ENCODE data around the gene DLG3.
A peak's percentile ranks its signal among the peaks of the same experiment; 100 is the strongest.

Gene DLG3

DNA sequence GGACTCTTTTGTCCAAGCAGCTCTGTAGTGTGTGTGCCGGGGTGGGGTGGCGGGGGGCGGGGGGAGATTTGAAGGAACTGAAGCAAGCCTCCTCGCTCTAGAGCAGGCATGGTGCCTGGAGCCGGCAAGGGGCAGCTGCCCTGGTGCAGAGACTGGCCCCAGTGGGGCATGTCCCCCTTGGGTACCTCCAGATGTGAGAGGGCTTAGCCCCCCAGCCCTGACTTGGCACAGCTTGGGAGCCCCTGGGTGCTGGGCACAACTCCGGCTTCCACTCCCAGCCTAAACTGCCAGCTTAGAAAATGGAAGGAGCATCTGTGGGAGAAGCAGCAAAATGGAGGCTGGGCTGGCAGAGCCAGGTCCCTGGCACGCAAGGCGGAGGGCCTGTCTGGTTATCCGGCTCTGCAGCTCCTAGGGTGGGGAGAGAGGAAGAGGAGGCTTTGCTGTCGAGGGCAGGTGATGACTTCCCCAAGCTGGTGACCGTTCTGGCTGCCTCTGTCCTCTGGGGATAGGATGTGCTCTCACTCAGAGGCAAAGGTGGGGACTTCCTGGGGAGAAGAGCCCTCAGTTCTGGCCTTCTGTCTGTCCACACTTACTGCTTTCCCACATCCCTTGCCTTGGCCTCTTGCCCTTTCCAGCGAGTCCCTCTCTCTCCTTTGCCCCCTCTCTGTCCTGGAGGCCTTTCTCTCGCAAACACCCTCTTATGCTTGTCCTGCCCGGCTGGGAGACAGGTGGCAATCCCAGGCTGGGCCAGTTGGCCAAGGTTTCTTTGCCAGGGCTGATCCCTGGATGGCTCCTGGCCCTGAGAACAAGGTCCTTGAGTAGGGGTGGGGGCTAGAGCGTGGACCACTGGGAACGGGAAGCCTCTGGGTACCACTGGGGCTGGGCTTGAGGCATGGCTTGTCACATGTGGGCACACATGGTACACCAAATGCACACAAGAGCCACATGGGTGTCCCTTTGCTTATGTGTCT is 2.0 kb downstream of the DLG3 start:
- no peak overlapping the region for H3K4me3 ChIP-seq (ENCODE audit: low read depth, low read length)
- no peak for TF ChIP-seq CTCF (conservative IDR thresholded peaks at IDR 0.05; ENCODE audit: low read depth, low read length)
- no peak for DNase-seq (ENCODE audit: low read depth)

DNA sequence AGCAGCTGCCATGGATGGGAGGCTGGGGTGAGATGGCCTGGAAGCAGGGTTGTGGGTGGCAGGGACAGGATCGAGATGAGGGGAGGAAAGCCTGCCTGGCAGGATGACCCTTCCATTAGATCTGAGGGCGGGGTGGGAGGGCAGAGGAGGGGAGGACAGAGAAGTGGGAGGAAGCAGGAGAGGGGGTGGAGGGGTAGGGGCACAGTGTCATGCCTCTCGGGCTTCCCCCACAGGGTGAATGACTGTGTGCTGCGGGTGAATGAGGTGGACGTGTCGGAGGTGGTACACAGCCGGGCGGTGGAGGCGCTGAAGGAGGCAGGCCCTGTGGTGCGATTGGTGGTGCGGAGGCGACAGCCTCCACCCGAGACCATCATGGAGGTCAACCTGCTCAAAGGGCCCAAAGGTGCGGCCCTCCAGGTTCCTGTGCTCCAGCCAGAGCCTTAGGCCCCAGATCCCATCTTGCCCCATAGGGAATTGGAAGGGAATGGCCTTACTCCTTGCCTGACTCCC is 4.9 kb downstream of the DLG3 start:
- H3K4me3 ChIP-seq (ENCODE audit: low read depth, low read length): no peak overlapping the region
- DNase-seq (ENCODE audit: low read depth): no peak
- TF ChIP-seq CTCF (conservative IDR thresholded peaks at IDR 0.05; ENCODE audit: low read depth, low read length): no peak

DNA sequence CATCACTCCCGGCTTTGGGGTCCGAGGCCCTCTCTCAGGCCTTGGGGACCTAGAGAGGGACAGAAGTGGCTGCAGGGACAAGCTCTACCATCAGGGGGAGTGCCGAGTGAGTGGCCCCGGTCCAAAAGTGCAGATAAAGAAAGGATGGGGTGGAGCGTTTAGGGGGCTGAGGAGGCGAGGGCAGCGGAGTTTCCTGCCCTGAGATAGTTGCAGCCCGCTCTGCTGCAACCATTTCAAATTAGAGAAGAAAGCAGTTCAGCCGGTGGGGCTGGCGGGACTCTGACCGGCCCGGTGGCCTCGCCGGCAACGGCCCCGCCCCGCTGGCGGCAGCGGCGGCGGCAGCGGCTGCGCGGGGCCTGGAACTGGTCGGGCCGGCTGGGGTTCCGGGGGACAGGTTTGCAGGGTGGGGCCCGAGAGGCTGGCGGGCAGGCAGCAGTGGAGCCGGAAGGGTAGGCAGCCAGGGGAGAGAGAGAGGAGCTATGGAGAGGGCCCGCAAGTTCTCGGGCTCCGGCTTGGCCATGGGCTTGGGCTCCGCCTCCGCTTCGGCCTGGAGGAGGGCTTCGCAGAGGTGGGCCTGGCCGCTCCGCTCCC is 7.6 kb downstream of the DLG3 start:
- peak; percentile 30 for DNase-seq (ENCODE audit: low read depth)
- H3K4me3 ChIP-seq (ENCODE audit: low read depth, low read length): peak overlapping the region; percentile 62
- peak; percentile 74 for TF ChIP-seq CTCF (conservative IDR thresholded peaks at IDR 0.05; ENCODE audit: low read depth, low read length)

DNA sequence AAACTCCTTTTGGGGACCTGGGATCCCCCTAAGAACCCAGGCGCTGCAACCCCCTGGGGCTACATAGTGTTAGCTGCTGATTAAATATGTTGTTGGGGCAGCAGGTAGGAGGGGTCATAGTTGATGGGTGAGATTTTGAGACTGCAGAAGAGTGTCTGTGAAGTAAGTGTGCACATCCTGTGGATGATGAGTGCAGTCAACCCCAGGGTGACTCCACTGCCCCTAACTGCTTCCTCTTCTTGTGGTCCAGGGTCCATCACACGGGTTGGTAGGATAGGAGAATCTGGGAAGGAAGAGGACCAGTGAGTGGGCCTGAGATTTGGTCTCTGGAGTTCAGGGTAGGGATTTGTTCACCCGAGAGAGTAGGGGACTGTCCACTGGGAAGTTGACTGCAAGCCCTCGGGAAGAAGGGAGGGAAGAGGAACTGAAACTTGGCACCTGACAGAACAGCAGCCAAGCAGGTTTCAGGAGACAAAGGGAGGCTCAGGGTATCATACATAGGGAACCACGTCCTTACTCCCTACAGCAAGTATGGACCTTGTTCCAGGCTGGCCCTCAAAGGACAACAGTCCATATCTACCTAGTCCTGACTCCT is 8.5 kb downstream of the DLG3 start:
- H3K4me3 ChIP-seq (ENCODE audit: low read depth, low read length): no peak overlapping the region
- DNase-seq (ENCODE audit: low read depth): no peak
- no peak for TF ChIP-seq CTCF (conservative IDR thresholded peaks at IDR 0.05; ENCODE audit: low read depth, low read length)

- peak overlapping the region; percentile 59 for H3K4me3 ChIP-seq (ENCODE audit: low read depth, low read length)
- TF ChIP-seq CTCF (conservative IDR thresholded peaks at IDR 0.05; ENCODE audit: low read depth, low read length): peak; percentile 92
- peak; percentile 67 for DNase-seq (ENCODE audit: low read depth)
Observed at GRCh38 chrX:70454441-70455365, 10.1 kb downstream of the DLG3 start.

All from choroid plexus epithelial cell (primary cell).